Measurements from ENCODE around the gene GPLD1.

DNA sequence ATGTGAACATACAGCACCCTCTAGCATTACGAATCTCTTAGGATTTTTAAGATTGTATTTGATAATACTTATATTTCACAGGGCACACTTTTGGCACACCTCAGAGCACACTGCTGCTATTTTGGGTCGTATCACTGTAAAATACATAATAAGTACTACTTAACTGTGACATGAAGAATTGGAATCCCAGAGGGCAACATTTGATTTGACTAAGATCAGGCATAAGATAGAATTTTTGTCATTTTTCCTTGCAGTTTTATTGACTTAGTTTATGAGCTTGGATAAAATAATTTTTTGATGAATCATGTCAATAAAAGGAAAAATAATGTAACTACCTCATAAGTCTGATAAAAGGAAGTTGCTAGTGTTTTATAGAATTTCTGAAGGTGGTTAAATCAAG is 64.3 kb downstream of the GPLD1 start:
- TF ChIP-seq EZH2 (IDR thresholded peaks at IDR 0.05; ENCODE audit: borderline replicate concordance) (no peak), EZH2phosphoT487 (IDR thresholded peaks at IDR 0.05; ENCODE audit: low read depth, severe bottlenecking, unreplicated experiment) (no peak)
- TF ChIP-seq, protein P1, sequence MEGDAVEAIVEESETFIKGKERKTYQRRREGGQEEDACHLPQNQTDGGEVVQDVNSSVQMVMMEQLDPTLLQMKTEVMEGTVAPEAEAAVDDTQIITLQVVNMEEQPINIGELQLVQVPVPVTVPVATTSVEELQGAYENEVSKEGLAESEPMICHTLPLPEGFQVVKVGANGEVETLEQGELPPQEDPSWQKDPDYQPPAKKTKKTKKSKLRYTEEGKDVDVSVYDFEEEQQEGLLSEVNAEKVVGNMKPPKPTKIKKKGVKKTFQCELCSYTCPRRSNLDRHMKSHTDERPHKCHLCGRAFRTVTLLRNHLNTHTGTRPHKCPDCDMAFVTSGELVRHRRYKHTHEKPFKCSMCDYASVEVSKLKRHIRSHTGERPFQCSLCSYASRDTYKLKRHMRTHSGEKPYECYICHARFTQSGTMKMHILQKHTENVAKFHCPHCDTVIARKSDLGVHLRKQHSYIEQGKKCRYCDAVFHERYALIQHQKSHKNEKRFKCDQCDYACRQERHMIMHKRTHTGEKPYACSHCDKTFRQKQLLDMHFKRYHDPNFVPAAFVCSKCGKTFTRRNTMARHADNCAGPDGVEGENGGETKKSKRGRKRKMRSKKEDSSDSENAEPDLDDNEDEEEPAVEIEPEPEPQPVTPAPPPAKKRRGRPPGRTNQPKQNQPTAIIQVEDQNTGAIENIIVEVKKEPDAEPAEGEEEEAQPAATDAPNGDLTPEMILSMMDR (IDR thresholded peaks at IDR 0.05; ENCODE audit: poor library complexity), result no peak
